VCaP (cell line): ENCODE results near the gene ZFHX3.

ENCODE experiments used
- H3K27ac ChIP-seq: fragments of 450-650 bp; 2 replicates; pipeline ENCODE4 v1.5.1; 2017
- CTCF ChIP-seq: fragments of 450-650 bp; conservative IDR thresholded peaks from 2 replicates; pipeline ENCODE4 v1.5.1; 2017; ENCODE audit warnings: mild to moderate bottlenecking, moderate library complexity

ZFHX3 gene

GRCh38 chr16:72937916-72938794, 109.8 kb downstream of the ZFHX3 start:
- no peak overlapping the region for H3K27ac ChIP-seq
- no peak for TF ChIP-seq CTCF

GRCh38 chr16:72937360-72937759, 110.6 kb downstream of the ZFHX3 start:
- no peak for TF ChIP-seq CTCF
- no peak overlapping the region for H3K27ac ChIP-seq

- H3K27ac ChIP-seq: 0 out of 2 replicates have a peak overlapping the region, but pooled peaks have one; percentile 5
- no peak for TF ChIP-seq CTCF
Observed at GRCh38 chr16:72936408-72936807, 111.5 kb downstream of the ZFHX3 start.

- no peak for TF ChIP-seq CTCF
- 0 out of 2 replicates have a peak overlapping the region, but pooled peaks have one; percentile 5 for H3K27ac ChIP-seq
Observed at GRCh38 chr16:72935896-72936295, 112.0 kb downstream of the ZFHX3 start.

GRCh38 chr16:72934636-72935403, 113.1 kb downstream of the ZFHX3 start:
- no peak overlapping the region for H3K27ac ChIP-seq
- no peak for TF ChIP-seq CTCF

GRCh38 chr16:72932677-72933335, 115.1 kb downstream of the ZFHX3 start:
- H3K27ac ChIP-seq: no peak overlapping the region
- no peak for TF ChIP-seq CTCF

GRCh38 chr16:72932050-72932449, 115.9 kb downstream of the ZFHX3 start:
- H3K27ac ChIP-seq: no peak overlapping the region; the same call in 1 of the 2 replicates
- no peak for TF ChIP-seq CTCF
